ENCODE data around the gene CDKN1A. TPM values are rescaled to one million over a fixed set of nuclear protein-coding genes. Genes with fewer than 3 reads are reported as not detected.
"Not testable (repeated sequence)": the region's sequence is repeated elsewhere in the genome, so short reads cannot be mapped to it uniquely, and the experiment has no call there.

The CDKN1A gene
- total RNA-seq, 1 donor from 2014 or later: 1,168 TPM

- H3K27me3 ChIP-seq (ENCODE audit: control insufficient read depth, insufficient read depth, low read length): no peaks in the 10 kb centered on the region
- no peak for DNase-seq (ENCODE audit: low read depth)
- no peaks in the 10 kb centered on the region for H3K36me3 ChIP-seq (ENCODE audit: control insufficient read depth, insufficient read depth, low read length)
- TF ChIP-seq CTCF (IDR thresholded peaks at IDR 0.05; ENCODE audit: insufficient read depth, low read length, poor library complexity, severe bottlenecking): no peak
- no peak overlapping the region for H3K4me3 ChIP-seq (ENCODE audit: low read depth, low read length)
These were observed 27.6 kb upstream of the CDKN1A start for GRCh38 chr6:36650848-36651478.

- TF ChIP-seq CTCF (IDR thresholded peaks at IDR 0.05; ENCODE audit: insufficient read depth, low read length, poor library complexity, severe bottlenecking): no peak
- no peaks in the 10 kb centered on the region for H3K36me3 ChIP-seq (ENCODE audit: control insufficient read depth, insufficient read depth, low read length)
- H3K4me3 ChIP-seq (ENCODE audit: low read depth, low read length): no peak overlapping the region
- H3K27me3 ChIP-seq (ENCODE audit: control insufficient read depth, insufficient read depth, low read length): no peaks in the 10 kb centered on the region
- DNase-seq (ENCODE audit: low read depth): no peak
These were observed 26.7 kb upstream of the CDKN1A start for GRCh38 chr6:36651659-36652379.

GRCh38 chr6:36654469-36654868, 24.0 kb upstream of the CDKN1A start:
- not testable (repeated sequence) for DNase-seq (ENCODE audit: low read depth); H3K36me3 ChIP-seq (ENCODE audit: control insufficient read depth, insufficient read depth, low read length); H3K4me3 ChIP-seq (ENCODE audit: low read depth, low read length); H3K27me3 ChIP-seq (ENCODE audit: control insufficient read depth, insufficient read depth, low read length)

GRCh38 chr6:36655085-36655724, 23.3 kb upstream of the CDKN1A start:
- TF ChIP-seq CTCF (IDR thresholded peaks at IDR 0.05; ENCODE audit: insufficient read depth, low read length, poor library complexity, severe bottlenecking): no peak
- H3K36me3 ChIP-seq (ENCODE audit: control insufficient read depth, insufficient read depth, low read length): no peaks in the 10 kb centered on the region
- no peak for DNase-seq (ENCODE audit: low read depth)
- no peaks in the 10 kb centered on the region for H3K27me3 ChIP-seq (ENCODE audit: control insufficient read depth, insufficient read depth, low read length)
- no peak overlapping the region for H3K4me3 ChIP-seq (ENCODE audit: low read depth, low read length)

GRCh38 chr6:36656441-36656840, 22.1 kb upstream of the CDKN1A start:
- no peaks in the 10 kb centered on the region for H3K36me3 ChIP-seq (ENCODE audit: control insufficient read depth, insufficient read depth, low read length)
- DNase-seq (ENCODE audit: low read depth): peak; percentile 90
- no peak for TF ChIP-seq CTCF (IDR thresholded peaks at IDR 0.05; ENCODE audit: insufficient read depth, low read length, poor library complexity, severe bottlenecking)
- peaks cover 2% of the 10 kb centered on the region for H3K27me3 ChIP-seq (ENCODE audit: control insufficient read depth, insufficient read depth, low read length)
- H3K4me3 ChIP-seq (ENCODE audit: low read depth, low read length): no peak overlapping the region

GRCh38 chr6:36657271-36657670, 21.2 kb upstream of the CDKN1A start:
- no peaks in the 10 kb centered on the region for H3K36me3 ChIP-seq (ENCODE audit: control insufficient read depth, insufficient read depth, low read length)
- H3K4me3 ChIP-seq (ENCODE audit: low read depth, low read length): no peak overlapping the region
- TF ChIP-seq CTCF (IDR thresholded peaks at IDR 0.05; ENCODE audit: insufficient read depth, low read length, poor library complexity, severe bottlenecking): no peak
- H3K27me3 ChIP-seq (ENCODE audit: control insufficient read depth, insufficient read depth, low read length): peaks cover 2% of the 10 kb centered on the region
- no peak for DNase-seq (ENCODE audit: low read depth)
